ENCODE results near the gene HMG20B.

DNA sequence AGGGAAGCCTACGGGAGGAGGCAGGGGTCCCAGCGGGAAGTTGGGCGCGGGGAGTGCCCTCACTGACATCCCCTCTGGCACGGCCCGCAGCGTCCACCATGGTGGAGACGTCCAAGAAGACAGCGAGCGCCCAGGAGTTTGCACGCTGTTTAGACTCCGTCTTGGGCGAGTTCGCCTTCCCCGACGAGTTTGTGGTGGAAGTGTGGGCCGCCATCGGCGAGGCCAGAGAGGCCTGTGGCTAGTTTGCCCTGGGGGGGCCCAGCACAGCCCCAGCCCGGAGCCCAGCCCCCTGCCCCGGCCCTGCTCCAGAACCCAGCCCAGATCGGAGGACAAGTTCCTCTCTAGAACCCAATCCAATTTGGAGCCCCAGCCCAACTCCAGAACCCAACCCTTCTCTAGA is 17.2 kb downstream of the HMG20B start:
- TF ChIP-seq, protein P1, sequence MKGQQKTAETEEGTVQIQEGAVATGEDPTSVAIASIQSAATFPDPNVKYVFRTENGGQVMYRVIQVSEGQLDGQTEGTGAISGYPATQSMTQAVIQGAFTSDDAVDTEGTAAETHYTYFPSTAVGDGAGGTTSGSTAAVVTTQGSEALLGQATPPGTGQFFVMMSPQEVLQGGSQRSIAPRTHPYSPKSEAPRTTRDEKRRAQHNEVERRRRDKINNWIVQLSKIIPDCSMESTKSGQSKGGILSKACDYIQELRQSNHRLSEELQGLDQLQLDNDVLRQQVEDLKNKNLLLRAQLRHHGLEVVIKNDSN (IDR thresholded peaks at IDR 0.05) = no peak
- TF ChIP-seq TEAD4 (IDR thresholded peaks at IDR 0.05) = no peak
- TF ChIP-seq TAF1 (IDR thresholded peaks at IDR 0.05; ENCODE audit: low read depth) = no peak
- no peak for TF ChIP-seq EP300 (IDR thresholded peaks at IDR 0.05; ENCODE audit: borderline replicate concordance)
